Measurements from ENCODE around the gene KLHL42.

Gene KLHL42

DNA sequence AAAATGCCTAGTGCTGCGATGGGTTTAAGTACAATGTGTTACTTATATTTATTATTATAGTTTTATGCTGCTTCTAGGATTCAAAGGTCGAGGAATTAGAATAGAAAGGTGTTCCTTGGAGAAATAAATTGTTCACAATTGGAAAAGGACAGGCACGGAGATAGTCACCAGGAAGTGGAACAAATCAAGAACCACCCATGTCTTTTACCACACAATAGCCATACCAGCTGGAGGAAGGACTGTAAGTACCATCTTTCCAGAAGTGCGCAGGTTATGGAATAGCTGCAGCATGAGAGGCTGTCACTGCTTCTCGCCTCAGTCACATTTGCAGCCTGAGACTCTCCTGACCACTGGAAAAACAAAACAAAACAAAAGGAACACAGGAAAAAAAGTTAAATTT, 40.5 kb downstream of the KLHL42 start:
- DNase-seq (ENCODE audit: low read depth, low spot score) = no peak
- TF ChIP-seq, protein P1, sequence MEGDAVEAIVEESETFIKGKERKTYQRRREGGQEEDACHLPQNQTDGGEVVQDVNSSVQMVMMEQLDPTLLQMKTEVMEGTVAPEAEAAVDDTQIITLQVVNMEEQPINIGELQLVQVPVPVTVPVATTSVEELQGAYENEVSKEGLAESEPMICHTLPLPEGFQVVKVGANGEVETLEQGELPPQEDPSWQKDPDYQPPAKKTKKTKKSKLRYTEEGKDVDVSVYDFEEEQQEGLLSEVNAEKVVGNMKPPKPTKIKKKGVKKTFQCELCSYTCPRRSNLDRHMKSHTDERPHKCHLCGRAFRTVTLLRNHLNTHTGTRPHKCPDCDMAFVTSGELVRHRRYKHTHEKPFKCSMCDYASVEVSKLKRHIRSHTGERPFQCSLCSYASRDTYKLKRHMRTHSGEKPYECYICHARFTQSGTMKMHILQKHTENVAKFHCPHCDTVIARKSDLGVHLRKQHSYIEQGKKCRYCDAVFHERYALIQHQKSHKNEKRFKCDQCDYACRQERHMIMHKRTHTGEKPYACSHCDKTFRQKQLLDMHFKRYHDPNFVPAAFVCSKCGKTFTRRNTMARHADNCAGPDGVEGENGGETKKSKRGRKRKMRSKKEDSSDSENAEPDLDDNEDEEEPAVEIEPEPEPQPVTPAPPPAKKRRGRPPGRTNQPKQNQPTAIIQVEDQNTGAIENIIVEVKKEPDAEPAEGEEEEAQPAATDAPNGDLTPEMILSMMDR (IDR thresholded peaks at IDR 0.05; ENCODE audit: insufficient read depth, low read length, missing control alignments) = no peak
- CTCF ChIA-PET = interaction anchor here (0.6 to 5.1 kb wide), 29 partner anchors 9 to 125 kb away, joined by 3 to 59 read pairs (median 7); no protein-coding TSS in a partner anchor
- no peak overlapping the region for H3K4me3 ChIP-seq (ENCODE audit: low read depth, low read length)
- POLR2A ChIA-PET = no interaction called here

DNA sequence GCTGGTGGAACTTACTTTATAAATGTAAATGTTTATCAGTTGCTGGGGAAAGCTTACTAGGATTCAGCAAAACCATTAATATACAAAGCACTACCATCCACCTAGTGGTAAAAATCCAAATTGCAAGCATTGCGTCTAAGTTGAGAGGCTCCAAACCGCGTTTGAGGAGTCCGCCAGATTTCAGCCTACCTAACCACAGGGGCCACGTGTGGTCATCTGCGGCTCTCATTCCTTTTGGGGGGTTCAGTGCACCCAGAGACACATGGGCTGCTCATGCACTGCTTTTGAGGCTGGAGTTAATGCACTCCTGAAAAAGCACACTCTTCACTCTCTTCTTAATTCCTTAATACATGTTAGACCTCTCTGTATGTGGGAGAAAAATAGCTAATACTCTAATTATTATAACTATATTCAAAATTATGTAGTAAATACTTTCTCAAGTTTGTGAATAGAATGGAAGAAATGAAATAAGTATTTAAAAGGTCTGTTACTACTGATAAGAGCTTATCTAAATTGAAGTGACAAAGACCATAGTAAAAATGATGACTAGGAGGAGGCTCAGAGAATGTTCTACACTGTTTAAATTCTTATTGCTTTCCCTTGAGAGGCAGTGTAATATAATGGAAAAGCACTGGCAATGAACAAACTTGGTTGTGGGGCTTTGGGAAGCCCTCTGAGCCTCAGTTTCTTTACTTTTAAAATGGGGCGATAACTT, 41.4 kb downstream of the KLHL42 start:
- TF ChIP-seq, protein P1 (IDR thresholded peaks at IDR 0.05; ENCODE audit: insufficient read depth, low read length, missing control alignments) = peak; percentile 55
- H3K4me3 ChIP-seq (ENCODE audit: low read depth, low read length) = no peak overlapping the region
- POLR2A ChIA-PET = no interaction called here
- CTCF ChIA-PET = interaction anchor here (0.6 to 5.1 kb wide), 44 partner anchors 9 to 1198 kb away, joined by 3 to 59 read pairs (median 5); partner anchors contain the start of genes KLHL42 and MANSC4
- DNase-seq (ENCODE audit: low read depth, low spot score) = no peak

DNA sequence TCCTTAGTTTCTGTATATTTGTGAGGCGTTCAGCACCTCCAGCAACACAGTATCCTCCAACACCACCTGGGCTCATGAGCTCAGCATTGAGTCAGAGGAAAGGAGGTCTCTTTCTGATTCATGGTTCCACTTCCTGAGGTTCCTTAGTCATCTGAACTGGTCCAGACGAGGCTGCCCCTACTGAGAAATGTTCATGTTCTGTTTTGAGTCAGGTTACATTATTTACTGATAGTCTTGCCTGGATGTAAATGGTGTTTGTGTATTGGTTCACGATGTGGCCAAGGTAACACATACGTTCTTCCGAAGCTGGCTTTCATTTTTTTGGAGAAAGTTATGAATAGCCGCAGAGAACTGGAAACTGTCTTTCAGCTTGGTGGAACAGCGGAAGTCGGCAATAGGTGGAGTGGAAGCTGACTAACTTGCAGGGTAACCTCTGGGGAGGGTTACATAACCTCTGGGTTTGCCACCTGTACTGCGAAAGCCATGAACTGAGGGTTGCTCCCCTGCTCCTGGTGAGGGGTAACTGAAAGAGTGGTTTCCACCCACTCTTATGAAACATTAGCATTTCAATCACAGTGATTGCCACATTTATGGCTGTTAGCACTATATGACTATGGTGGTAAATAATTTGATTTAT, 42.2 kb downstream of the KLHL42 start:
- POLR2A ChIA-PET = interaction anchor here (0.5 kb wide), 1 partner anchor 56 kb away, joined by 3 read pairs; no protein-coding TSS in a partner anchor
- CTCF ChIA-PET = interaction anchor here (0.7 to 5.1 kb wide), 43 partner anchors 9 to 1198 kb away, joined by 3 to 59 read pairs (median 5); partner anchors contain the start of genes KLHL42 and MANSC4
- no peak for DNase-seq (ENCODE audit: low read depth, low spot score)

DNA sequence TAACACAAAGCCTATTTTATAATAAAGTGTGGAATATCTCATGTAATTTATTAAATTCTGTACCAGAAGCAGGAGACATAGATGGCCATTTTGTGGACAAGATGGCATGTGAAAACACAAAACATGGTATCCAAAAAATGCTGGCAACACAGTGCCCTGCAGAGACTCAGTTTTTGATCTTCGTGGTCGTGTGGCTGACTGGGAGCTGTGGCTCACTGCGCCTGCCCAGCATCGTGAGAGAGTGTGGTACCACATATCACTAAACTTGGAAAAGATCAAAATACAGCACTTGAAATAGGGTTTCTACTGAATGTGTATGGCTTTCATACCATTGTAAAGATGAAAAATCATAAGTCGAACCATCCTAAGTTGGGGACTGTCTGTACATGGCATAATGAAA, 43.0 kb downstream of the KLHL42 start:
- TF ChIP-seq, protein P1 (IDR thresholded peaks at IDR 0.05; ENCODE audit: insufficient read depth, low read length, missing control alignments) = no peak
- POLR2A ChIA-PET = interaction anchor here (0.5 kb wide), 1 partner anchor 56 kb away, joined by 3 read pairs; no protein-coding TSS in a partner anchor
- DNase-seq (ENCODE audit: low read depth, low spot score) = no peak
- CTCF ChIA-PET = interaction anchor here (1.1 to 5.1 kb wide), 9 partner anchors 12 to 118 kb away, joined by 3 to 59 read pairs (median 7); no protein-coding TSS in a partner anchor
- H3K4me3 ChIP-seq (ENCODE audit: low read depth, low read length) = no peak overlapping the region

More for the DNA sequence above, 42.2 kb downstream of the KLHL42 start:
- TF ChIP-seq, protein P1 (IDR thresholded peaks at IDR 0.05; ENCODE audit: insufficient read depth, low read length, missing control alignments) = no peak
- H3K4me3 ChIP-seq (ENCODE audit: low read depth, low read length) = no peak overlapping the region

DNA sequence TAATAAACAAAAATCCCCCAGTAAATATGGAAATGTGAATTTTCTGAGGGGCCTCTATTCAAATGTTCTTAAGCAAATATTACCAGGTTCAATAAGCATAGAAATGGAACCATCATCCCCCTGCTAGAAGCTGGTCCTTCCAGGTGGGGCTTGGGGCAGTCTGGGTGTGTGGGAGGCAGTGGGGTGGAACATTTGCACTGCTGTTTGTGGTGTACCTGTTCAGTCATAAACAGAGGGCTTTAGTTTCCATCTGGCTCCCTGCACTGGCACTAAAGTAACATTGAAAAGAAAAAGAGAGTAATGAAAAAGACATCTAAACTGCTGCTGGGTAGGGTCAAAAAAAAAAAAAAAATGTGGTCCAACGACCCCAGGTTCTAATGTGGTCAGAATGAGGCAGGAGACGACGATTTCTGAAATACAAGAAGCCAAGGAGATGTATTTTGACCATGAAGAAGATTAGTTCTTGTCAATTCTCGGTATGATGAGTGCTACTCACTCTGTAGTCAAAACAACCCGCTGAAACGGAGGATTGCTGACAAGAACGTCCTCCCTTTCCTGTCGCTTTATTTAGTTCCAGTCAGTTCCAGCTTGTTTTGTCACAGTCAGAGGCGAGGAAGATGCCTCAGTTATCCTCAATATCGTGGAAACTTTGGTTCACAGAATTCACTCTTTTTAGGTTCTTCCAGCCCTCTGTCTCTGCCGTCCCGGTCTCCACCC, 44.3 kb downstream of the KLHL42 start:
- TF ChIP-seq, protein P1 (IDR thresholded peaks at IDR 0.05; ENCODE audit: insufficient read depth, low read length, missing control alignments) = no peak
- CTCF ChIA-PET = interaction anchor here (1.1 to 5.1 kb wide), 4 partner anchors 13 to 91 kb away, joined by 3 to 59 read pairs (median 6); no protein-coding TSS in a partner anchor
- no peak for DNase-seq (ENCODE audit: low read depth, low spot score)
- no peak overlapping the region for H3K4me3 ChIP-seq (ENCODE audit: low read depth, low read length)
- POLR2A ChIA-PET = no interaction called here
